PFSK-1 (cell line): Measurements from ENCODE around the gene DPF3.

Experiments used
- FOXP2 ChIP-seq: optimal IDR thresholded peaks from 2 replicates; pipeline ENCODE3; 2011; ENCODE audit warnings: borderline replicate concordance, control low read depth, inconsistent platforms; ENCODE audit not compliant: insufficient read depth; ENCODE audit errors: extremely low read length, extremely low read depth
- POLR2AphosphoS5 ChIP-seq: IDR thresholded peaks from 2 replicates; pipeline ENCODE4 v1.6.1; 2012; ENCODE audit warnings: low read depth, mild to moderate bottlenecking, control low read depth, low read length, moderate library complexity
- REST ChIP-seq, 2 experiments: IDR thresholded peaks; 2 replicates each; pipeline versions ENCODE4 v1.6.1 to v1.8.0; 2011 to 2012; ENCODE audit warnings: low read depth in 2 of 2, low read length in 2 of 2, control low read depth in 1 of 2, inconsistent platforms in 1 of 2, mild to moderate bottlenecking in 1 of 2, moderate library complexity in 1 of 2; ENCODE audit not compliant: insufficient read depth in 1 of 2
- SIN3A ChIP-seq: IDR thresholded peaks from 2 replicates; pipeline ENCODE4 v1.6.1; 2012; ENCODE audit warnings: mild to moderate bottlenecking, low read length, moderate library complexity, borderline replicate concordance; ENCODE audit not compliant: insufficient read depth
- TAF1 ChIP-seq: IDR thresholded peaks from 2 replicates; pipeline ENCODE4 v1.6.1; 2012; ENCODE audit warnings: low read length, control low read depth, borderline replicate concordance; ENCODE audit not compliant: insufficient read depth

DNA sequence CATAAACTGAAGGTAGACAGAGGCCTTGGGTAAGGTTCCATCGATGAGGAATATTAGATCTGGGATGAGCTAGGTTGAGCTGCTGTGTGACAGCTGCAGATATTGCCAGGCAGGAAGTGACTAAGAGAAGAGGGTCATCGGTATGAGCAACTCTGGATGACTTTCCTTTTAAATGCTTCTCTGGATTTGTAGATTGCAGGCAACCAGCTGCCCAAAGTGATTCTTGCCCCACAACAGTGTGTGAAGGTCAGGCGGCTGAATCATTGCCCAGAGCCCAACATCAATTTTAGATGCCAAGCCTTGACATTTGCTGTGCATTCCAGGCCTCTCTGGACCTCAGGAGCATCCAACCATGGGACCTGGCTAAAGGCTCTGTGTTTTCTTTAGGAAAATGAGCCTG lies 255.9 kb downstream of the DPF3 start:
- TF ChIP-seq POLR2AphosphoS5 (no peak), REST (IDR thresholded peaks at IDR 0.05; ENCODE audit: insufficient read depth in 1 of 2, low read depth in 2 of 2, low read length in 2 of 2) (no peak), TAF1 (no peak), SIN3A (no peak), FOXP2 (no peak)
